GM18951 (cell line): ENCODE results near the gene CAV3.

Experiments used
- POLR2A ChIP-seq: IDR thresholded peaks from 4 replicates; pipeline ENCODE4 v1.6.1; 2011; ENCODE audit warnings: mild to moderate bottlenecking; ENCODE audit not compliant: insufficient read length, insufficient read depth; ENCODE audit errors: extremely low read depth
- in situ Hi-C: fragments of 300-500 bp; cut with MboI; formaldehyde crosslinking; loops from one replicate; pipeline ENCODE4 v1.12.0; 2022; ENCODE audit warnings: low sequenced_read_pairs, mixed read lengths, inconsistent platforms; ENCODE audit not compliant: unreplicated experiment

The CAV3 gene

DNA sequence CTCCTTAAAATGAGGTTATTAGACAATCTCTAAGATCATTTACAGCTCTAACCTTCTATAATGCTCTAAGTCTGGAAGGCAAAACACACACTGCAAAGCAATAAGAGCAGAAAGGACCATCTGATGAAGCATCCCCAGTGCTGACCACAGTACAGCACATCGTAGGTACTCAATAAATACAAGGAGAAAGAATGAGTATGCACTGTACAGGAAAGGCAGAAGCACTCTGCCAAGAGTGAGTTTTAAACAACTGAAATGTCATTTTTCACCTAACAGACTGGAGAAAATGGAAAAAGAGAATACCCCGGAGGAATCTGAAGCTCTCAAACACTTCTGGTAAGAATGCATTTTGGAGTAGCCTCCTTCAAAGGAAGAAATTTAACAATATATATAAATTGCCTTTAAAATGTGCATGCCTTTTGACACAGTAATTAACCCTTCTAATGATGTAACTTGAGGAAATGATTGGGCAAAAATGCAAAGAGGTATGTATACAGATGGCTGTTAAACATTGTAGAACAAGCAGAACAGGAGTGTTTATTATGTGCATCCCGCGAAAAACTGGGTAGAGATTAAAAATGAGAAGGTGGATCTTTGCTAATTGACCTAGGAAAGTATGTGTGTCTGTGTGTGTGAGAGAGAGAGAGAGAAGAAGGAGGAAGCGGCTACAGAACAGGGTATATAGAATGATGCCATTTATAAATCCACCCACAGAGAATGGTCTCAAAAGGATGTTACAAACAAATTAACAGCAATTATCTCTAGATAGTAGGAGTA is 43.8 kb downstream of the CAV3 start:
- no peak for TF ChIP-seq POLR2A
- in situ Hi-C loops: no loop called here

DNA sequence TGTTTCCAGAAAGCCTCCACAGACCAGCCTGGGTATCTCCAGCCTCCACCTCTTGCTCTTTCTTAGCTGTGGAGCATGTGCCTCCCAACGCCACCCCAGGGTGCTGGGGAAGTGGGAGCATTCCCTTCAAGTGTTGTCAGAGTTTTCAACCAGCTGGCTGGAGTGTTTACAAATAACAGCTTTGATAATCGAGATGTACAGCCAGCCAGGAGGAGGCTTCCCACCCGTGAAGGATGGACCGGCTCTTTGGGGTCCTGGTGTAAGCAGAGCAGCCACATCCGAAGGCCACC is 44.3 kb downstream of the CAV3 start:
- TF ChIP-seq POLR2A: no peak
- in situ Hi-C loops: no loop called here

DNA sequence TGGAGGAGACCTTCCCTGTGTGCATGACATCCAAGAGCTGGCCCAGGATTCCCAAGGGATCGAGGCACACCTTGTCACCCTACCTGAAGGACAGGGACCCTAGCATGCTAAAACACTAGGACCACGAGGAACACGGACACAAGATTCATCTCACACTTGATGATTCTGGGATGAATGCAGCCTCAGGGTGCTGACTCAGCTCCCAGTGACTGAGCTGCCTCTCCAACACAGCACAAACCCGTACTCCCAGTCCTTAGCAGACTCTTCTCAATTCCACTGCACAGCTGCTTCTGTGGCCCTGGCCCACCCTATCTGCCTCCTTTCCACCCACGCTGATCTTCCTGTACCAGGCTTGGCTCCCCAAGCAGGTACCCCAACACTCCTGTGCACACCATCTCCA is 44.9 kb downstream of the CAV3 start:
- in situ Hi-C loops: no loop called here
- no peak for TF ChIP-seq POLR2A

DNA sequence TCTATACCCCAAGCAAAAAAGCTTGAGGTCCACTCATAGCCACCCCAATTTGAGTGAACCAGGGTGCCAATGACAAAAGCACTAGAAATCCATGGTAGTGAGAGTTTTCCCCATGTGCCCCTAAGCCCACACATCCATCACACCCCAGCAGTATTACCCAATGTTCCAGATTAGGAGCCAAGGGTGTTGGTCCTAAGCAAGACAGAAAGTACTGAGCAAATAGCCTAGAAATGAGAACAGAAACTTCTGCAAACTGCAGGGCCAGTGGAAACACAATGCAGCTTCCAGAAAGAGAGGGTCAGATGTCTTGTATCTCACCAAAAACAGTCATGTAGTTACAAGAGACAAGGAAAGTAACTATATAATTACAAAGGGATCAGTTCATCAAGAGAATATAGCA is 46.7 kb downstream of the CAV3 start:
- TF ChIP-seq POLR2A: no peak
- in situ Hi-C loops: no loop called here

DNA sequence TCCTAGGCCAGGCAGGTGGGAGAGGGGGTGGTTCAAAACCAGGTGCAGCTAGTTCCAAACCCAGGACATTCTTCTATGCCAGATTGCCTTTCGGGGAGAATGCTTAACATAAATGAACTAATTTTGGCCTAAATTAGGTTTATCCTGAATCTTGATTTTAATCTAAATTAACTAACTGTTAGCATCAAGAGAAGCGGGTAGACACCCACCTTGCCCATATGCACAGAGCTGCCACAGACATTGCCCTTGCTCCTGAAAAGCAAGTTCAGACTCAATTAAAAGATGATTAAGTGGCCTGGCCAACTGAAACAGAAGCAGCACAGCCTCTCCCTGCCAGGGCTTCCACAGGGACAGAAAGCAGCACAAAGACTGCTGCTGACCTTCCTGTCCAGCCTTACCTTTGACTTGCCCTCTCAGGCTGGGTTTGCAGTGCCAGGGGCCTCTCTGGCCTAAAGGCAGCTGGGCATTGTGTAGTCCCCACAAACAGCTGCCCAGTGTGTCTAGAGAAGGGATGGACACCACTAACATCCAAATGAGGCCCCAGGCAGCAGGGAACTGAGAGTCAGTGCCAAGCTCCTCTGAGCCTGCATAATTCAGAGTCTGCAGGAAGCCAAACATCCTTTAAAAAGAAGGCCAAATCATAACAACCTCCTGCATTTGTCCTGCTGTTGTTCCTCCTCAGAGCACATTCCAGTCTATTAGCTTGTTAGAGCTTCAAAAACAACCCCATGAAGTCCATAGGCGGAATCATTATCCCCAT is 51.3 kb downstream of the CAV3 start:
- TF ChIP-seq POLR2A: no peak
- in situ Hi-C loops: no loop called here

DNA sequence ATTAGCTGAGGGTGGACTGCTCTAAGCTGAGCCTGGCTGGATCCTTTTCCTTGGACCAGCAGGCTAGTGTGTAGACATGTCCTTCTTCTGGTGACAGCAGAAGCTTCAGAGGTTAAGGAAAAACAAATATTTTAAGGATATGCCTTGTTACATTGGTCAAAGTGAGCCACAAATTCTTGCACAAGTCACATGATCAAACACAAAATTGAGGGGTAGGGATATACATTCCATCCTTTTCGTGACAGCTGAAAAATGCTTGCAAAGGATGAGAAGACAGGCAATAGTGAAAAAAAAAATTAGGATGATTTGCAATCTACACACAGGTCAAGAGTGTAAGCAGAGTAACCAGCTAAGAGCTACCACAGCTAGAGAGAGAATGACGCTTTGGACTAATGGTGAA is 56.9 kb downstream of the CAV3 start:
- TF ChIP-seq POLR2A: no peak
- in situ Hi-C loops: no loop called here

DNA sequence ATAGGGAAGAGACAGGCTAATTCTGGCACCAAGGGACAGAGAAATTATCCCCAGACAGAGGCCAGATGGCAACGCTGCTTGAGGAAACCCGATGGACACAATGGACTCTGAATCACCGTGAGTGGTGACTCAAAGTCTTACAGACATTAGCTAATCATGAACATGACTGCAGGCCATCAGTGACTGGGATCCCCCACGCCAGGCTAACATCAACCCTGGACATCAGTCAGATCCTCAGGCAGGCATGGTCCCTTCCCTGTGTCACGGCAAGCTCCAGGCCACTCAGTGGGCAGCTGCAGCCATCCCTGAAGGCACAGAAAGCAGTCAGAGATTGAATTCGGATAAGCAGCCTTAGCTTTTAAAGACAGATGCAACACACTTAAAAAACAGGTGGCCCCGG is 59.6 kb downstream of the CAV3 start:
- in situ Hi-C loops: no loop called here

DNA sequence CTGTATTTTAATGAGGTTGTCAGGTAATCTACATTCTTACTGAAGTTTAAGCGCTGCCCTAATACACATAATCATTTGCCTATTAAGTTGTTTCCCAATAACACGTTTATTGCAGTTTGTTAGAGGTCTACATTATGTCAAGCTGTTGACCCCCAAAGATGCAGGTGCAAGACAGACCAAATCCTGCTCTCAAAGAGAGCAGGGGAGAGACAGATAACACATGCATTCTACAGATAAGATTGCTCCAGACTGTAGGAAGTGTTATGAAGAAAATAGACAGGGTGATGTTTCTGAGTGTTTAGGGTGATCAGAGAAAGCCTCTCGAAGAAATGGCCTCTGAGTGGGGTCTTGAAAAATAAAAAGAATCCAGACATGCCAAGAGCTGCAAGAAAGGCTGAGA is 60.6 kb downstream of the CAV3 start:
- no peak for TF ChIP-seq POLR2A
- in situ Hi-C loops: no loop called here

More for the DNA sequence above, 59.6 kb downstream of the CAV3 start:
- TF ChIP-seq POLR2A: no peak
